Fibroblast of the aortic adventitia (primary cell): Measurements from ENCODE around the gene ZNF747. TPM values are rescaled to one million over a fixed set of nuclear protein-coding genes. Genes with fewer than 3 reads are reported as not detected.

Experiments used
- DNase-seq: peaks from one replicate; pipeline ENCODE4 v3.0.0-alpha.2; 2010; ENCODE audit warnings: low read depth
- H3K4me3 ChIP-seq: 2 replicates; pipeline ENCODE4 v1.5.1; 2011; ENCODE audit warnings: low read depth, mild to moderate bottlenecking, control low read depth, low read length, moderate library complexity
- CTCF ChIP-seq: IDR thresholded peaks from 2 replicates; pipeline ENCODE4 v1.5.1; 2011; ENCODE audit warnings: mild to moderate bottlenecking, low read length, control low read depth, inconsistent platforms; ENCODE audit not compliant: insufficient read depth
- total RNA-seq: library from RNA; depleted of rRNA; stranded (reverse); fragments of >200 nt; gene quantifications from 2 replicates; pipeline ENCODE4 v1.2.3, GENCODE V29; 2012; ENCODE audit warnings: low replicate concordance

The ZNF747 gene
- total RNA-seq, 1 donor = 14.0 TPM

GRCh38 chr16:30491229-30491628, 43.4 kb downstream of the ZNF747 start:
- DNase-seq = no peak
- no peak for TF ChIP-seq CTCF

DNA sequence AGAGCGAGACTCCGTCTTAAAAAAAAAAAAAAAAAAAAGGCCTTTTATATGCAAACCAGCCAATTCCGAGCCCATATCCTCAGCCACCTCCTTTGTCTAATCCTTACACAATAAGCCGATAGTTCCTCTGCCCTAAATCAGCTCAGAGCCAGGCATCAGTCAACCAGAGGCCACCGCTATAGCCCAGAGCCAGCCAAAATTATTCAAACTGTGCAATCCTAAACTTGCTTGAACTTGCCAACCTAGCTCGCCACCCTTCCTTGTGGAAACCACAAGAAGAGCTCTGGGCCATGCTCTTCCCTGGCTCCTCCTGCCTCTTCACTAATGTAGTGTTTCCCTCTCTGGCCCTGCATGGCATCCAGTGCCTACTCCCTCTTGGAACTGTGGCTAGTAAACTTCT, 44.4 kb downstream of the ZNF747 start:
- no peak for DNase-seq
- no peak overlapping the region for H3K4me3 ChIP-seq
- no peak for TF ChIP-seq CTCF

More at GRCh38 chr16:30491229-30491628, 43.4 kb downstream of the ZNF747 start:
- H3K4me3 ChIP-seq = no peak overlapping the region

DNA sequence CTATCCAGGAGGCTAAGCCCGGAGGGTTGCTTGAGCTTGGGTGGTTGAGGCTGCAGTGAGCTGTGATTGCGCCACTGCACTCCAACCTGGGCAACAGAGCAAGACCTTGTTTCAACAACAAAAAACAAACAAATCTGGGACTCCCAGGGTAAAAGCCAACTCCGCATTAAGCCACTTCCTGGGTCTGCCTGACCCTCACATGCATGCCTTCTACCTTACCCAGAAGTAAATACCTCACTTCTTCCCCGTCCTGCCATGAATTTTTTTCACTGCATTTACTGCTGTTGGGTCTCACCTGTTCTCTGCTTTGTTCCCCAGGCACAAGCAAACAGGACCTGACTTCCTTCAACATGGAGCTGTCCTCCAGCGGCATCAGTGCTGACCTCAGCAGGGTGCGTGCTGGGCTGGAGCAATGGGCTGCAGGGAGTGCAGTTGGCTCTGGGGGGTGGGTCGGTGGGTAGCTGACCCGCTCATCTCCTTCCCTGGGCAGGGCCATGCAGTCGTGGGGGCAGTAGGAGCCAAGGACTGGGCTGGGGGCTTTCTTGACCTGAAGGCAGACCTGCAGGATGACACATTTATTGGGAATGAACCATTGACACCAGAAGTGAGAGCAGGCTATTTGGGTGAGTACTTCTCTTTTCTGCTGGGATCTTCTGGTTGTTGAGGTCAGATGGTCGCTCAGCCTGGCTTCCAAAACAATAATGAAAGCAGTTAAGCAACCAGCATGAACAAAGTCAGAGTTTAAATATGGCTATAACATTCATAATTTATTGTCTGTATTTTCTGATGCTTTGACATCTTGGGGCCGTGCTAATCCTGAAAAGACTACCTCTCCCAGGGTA, 45.7 kb downstream of the ZNF747 start:
- no peak overlapping the region for H3K4me3 ChIP-seq
- no peak for TF ChIP-seq CTCF
- no peak for DNase-seq

GRCh38 chr16:30485818-30486436, 48.7 kb downstream of the ZNF747 start:
- DNase-seq = peak; percentile 2
- no peak overlapping the region for H3K4me3 ChIP-seq
- no peak for TF ChIP-seq CTCF

GRCh38 chr16:30484887-30485286, 49.8 kb downstream of the ZNF747 start:
- TF ChIP-seq CTCF = no peak
- H3K4me3 ChIP-seq = no peak overlapping the region
- no peak for DNase-seq

GRCh38 chr16:30482366-30482765, 52.3 kb downstream of the ZNF747 start:
- no peak overlapping the region for H3K4me3 ChIP-seq
- peak; percentile 6 for DNase-seq
- peak; percentile 37 for TF ChIP-seq CTCF

DNA sequence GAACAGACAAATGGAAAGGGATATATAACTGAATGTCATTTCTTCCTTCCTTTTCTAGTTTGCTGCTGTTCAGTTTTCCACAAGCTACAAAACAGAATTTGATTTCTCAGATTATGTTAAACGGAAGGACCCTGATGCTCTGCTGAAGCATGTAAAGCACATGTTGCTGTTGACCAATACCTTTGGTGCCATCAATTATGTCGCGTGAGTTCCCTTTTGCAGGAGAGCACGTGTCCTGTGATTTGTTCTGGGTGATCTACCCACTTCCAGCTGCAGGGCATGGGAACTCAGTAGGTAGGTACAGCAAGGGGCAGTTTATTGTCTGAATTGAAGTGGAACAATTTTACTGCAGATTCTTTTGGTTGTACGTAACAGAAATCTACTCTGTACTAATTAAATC, 53.3 kb downstream of the ZNF747 start:
- no peak for DNase-seq
- H3K4me3 ChIP-seq = no peak overlapping the region
- no peak for TF ChIP-seq CTCF
